C4-2B (cell line): Measurements from ENCODE around the gene SYNDIG1.

ENCODE experiments used
- CTCF ChIP-seq: fragments of 450-650 bp; conservative IDR thresholded peaks from 2 replicates; pipeline ENCODE4 v1.5.1; 2017; ENCODE audit warnings: mild to moderate bottlenecking
- ZFX ChIP-seq: fragments of 450-650 bp; IDR thresholded peaks from 2 replicates; pipeline ENCODE4 v1.6.1; 2017

GRCh38 chr20:24684956-24685691, 215.7 kb downstream of the SYNDIG1 start:
- TF ChIP-seq CTCF (no peak), ZFX (no peak)
